Measurements from ENCODE around the gene SLC25A12. TPM values are rescaled to one million over a fixed set of nuclear protein-coding genes. Genes with fewer than 3 reads are reported as not detected.

SLC25A12 gene
- total RNA-seq, 1 donor from 2014 or later, result 12.2 TPM

Other genes starting within 250 kb of the SLC25A12 start
- 75.7 TPM for gene DYNC1I2, start 206.8 kb downstream of the SLC25A12 start, total RNA-seq
- gene HAT1, start 28.2 kb upstream of the SLC25A12 start, total RNA-seq, result 25.3 TPM
- gene METAP1D, start 105.7 kb upstream of the SLC25A12 start, total RNA-seq, result 3.5 TPM
- gene DLX1, start 191.3 kb upstream of the SLC25A12 start, total RNA-seq, result not detected
- not detected for gene DLX2, start 208.7 kb upstream of the SLC25A12 start, total RNA-seq

Measured in esophagus mucosa (tissue), 1 donor.